ENCODE results near the gene TACC3. TPM values are rescaled to one million over a fixed set of nuclear protein-coding genes. Genes with fewer than 3 reads are reported as not detected.

The TACC3 gene
- total RNA-seq, 2 donors from 2014 or later = 20.6 to 99.7 TPM

DNA sequence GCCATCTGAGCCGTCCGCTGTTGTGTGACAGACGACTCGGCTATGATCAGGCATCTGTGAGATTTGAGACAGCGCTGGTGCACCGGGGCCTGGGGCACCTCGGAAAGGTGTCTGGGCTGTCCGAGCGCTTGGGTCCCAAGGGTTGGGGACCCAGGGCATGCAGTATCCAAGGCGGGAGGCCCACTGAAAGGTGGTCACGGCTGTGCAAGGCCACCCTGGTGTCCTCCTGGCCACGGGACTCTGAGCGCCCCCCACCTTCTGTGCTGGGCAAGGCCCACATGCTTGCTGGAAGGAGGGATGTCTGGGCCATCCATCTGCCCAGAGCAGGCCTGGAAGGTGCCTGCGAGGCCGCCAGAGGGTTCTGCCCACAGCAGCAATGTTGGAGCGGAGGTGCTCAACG lies 19.9 kb downstream of the TACC3 start:
- Histone ChIP-seq H3K27me3 (no peaks in the 10 kb centered on the region), H3K4me3 (no peak overlapping the region), H3K36me3 (no peaks in the 10 kb centered on the region), H3K9me3 (peaks cover 4% of the 10 kb centered on the region), H3K9ac (ENCODE audit: low read depth in 2 of 2, low read length in 2 of 2) (no peak overlapping the region), H3K27ac (no peak overlapping the region), H3K4me1 (no peaks in the 10 kb centered on the region)
- intact Hi-C loops (cut with DNase I) = no loop called here
- no peak for DNase-seq
- TF ChIP-seq, protein P1, sequence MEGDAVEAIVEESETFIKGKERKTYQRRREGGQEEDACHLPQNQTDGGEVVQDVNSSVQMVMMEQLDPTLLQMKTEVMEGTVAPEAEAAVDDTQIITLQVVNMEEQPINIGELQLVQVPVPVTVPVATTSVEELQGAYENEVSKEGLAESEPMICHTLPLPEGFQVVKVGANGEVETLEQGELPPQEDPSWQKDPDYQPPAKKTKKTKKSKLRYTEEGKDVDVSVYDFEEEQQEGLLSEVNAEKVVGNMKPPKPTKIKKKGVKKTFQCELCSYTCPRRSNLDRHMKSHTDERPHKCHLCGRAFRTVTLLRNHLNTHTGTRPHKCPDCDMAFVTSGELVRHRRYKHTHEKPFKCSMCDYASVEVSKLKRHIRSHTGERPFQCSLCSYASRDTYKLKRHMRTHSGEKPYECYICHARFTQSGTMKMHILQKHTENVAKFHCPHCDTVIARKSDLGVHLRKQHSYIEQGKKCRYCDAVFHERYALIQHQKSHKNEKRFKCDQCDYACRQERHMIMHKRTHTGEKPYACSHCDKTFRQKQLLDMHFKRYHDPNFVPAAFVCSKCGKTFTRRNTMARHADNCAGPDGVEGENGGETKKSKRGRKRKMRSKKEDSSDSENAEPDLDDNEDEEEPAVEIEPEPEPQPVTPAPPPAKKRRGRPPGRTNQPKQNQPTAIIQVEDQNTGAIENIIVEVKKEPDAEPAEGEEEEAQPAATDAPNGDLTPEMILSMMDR (IDR thresholded peaks at IDR 0.05) = no peak

DNA sequence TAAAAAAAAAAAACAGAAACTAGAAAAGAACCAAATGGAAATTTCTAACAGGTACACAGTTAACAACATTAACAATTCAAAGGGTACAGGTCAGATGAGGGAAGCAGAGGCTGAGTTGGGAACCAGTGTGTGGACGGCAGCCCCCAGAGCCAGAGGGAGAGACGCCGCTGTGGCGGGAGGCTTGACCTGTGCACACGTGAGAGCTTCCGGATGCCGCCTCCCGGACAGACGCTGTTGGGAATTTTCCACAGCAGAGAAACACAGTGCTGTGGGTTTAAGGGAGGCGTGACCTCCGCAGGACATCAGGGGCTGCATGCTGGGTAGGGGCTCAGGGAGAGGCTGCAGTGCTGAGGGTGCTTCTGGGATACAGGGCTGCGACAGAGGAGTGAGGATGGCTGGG lies 22.2 kb downstream of the TACC3 start:
- no peaks in the 10 kb centered on the region for H3K9me3 ChIP-seq
- H3K4me3 ChIP-seq = no peak overlapping the region
- intact Hi-C loops (cut with DNase I) = no loop called here
- DNase-seq = no peak
- no peak overlapping the region for H3K9ac ChIP-seq (ENCODE audit: low read depth in 2 of 2, low read length in 2 of 2)
- H3K4me1 ChIP-seq = no peaks in the 10 kb centered on the region
- no peaks in the 10 kb centered on the region for H3K27me3 ChIP-seq
- no peaks in the 10 kb centered on the region for H3K36me3 ChIP-seq
- H3K27ac ChIP-seq = no peak overlapping the region
- TF ChIP-seq, protein P1 (IDR thresholded peaks at IDR 0.05) = no peak

DNA sequence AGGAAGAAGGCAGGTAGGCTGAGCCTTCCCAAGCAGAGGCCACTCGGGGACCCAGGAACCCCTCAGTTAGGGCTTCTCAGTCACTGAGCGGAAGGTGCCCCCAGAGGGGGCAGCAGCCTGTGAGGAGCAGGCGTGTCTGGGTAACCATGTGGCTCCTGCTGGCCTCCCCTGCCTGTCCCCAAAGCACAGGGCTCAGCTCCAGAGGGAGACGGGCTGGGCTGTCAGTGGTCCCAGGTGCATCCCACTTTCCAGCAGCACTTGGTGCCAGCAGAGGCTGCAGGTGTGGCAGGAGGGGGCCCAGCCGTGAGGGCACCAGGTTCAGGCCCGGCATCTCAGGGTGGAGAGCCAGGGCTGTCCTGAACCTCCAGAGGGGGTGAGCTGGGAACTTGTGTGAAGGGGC lies 22.7 kb downstream of the TACC3 start:
- H3K9ac ChIP-seq (ENCODE audit: low read depth in 2 of 2, low read length in 2 of 2) = no peak overlapping the region
- TF ChIP-seq, protein P1 (IDR thresholded peaks at IDR 0.05) = no peak
- intact Hi-C loops (cut with DNase I) = no loop called here
- no peaks in the 10 kb centered on the region for H3K4me1 ChIP-seq
- no peak overlapping the region for H3K4me3 ChIP-seq
- H3K36me3 ChIP-seq = no peaks in the 10 kb centered on the region
- no peak overlapping the region for H3K27ac ChIP-seq
- no peak for DNase-seq
- no peaks in the 10 kb centered on the region for H3K9me3 ChIP-seq
- H3K27me3 ChIP-seq = no peaks in the 10 kb centered on the region

DNA sequence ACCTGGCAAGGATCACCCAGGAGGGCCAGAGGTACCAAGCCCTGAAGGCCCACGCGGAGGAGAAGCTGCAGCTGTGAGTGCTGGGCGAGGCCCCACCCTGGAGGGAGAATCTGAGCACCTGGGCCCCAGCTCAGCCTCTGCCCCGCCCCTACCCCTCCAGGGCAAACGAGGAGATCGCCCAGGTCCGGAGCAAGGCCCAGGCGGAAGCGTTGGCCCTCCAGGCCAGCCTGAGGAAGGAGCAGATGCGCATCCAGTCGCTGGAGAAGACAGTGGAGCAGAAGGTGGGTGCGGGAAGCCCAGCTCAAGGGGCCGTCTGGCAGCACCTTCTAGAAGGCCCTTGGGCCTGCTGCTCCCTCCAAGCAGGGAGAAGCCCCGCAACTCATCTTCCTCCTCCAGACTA lies 23.2 kb downstream of the TACC3 start:
- Histone ChIP-seq H3K27ac (no peak overlapping the region), H3K27me3 (no peaks in the 10 kb centered on the region), H3K36me3 (no peaks in the 10 kb centered on the region), H3K4me1 (no peaks in the 10 kb centered on the region), H3K4me3 (no peak overlapping the region), H3K9me3 (no peaks in the 10 kb centered on the region), H3K9ac (ENCODE audit: low read depth in 2 of 2, low read length in 2 of 2) (no peak overlapping the region)
- TF ChIP-seq, protein P1 (IDR thresholded peaks at IDR 0.05) = no peak
- no peak for DNase-seq
- intact Hi-C loops (cut with DNase I) = no loop called here

DNA sequence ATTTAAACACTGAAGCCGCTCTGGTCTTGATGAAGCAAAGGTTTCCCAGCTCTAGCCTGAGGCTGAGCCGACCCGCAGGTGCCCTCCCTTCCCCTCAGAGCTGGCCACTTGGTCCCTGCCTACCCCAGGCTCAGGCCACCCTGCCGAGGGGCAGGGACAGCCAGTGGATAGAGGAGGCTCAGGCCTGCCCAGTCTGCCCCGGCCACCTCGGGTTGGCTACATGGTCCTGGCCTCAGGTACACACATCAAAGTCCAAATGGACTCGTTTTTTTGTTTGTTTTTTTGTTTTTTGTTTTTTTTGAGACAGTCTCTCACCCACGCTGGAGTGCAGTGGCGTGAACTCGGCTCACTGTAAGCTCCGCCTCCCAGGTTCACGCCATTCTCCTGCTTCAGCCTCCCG lies 23.8 kb downstream of the TACC3 start:
- Histone ChIP-seq H3K27ac (no peak overlapping the region), H3K36me3 (no peaks in the 10 kb centered on the region), H3K9ac (ENCODE audit: low read depth in 2 of 2, low read length in 2 of 2) (no peak overlapping the region), H3K4me1 (no peaks in the 10 kb centered on the region), H3K4me3 (no peak overlapping the region), H3K27me3 (no peaks in the 10 kb centered on the region), H3K9me3 (no peaks in the 10 kb centered on the region)
- intact Hi-C loops (cut with DNase I) = loop anchor here (5.0 kb wide), 1 partner anchor 152 kb away; no protein-coding TSS in a partner anchor
- no peak for DNase-seq
- TF ChIP-seq, protein P1 (IDR thresholded peaks at IDR 0.05) = no peak

DNA sequence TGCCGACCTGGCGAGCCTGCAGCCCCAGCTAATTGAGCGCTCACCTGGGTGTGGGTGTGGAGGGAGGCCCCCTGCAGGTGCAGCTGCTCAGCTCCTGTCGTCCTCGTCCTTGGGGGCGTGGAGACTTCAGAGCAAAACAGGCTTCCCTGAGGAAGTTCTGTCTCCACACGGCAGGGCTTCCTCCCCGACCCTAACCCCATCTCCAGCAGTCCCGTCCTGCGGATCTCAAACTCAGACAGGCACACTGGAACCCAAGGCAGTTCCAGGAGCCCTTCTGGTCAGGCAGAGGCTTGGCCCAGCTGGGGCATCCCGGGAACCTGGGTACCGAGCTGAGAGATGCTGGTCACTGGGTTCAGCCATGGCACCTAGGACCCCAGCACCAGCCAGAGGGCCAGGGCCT lies 24.4 kb downstream of the TACC3 start:
- no peak overlapping the region for H3K4me3 ChIP-seq
- intact Hi-C loops (cut with DNase I) = loop anchor here (2.0 to 5.0 kb wide), 2 partner anchors 65 to 152 kb away; no protein-coding TSS in a partner anchor
- H3K9me3 ChIP-seq = no peaks in the 10 kb centered on the region
- no peaks in the 10 kb centered on the region for H3K4me1 ChIP-seq
- no peak for DNase-seq
- H3K36me3 ChIP-seq = no peaks in the 10 kb centered on the region
- TF ChIP-seq, protein P1 (IDR thresholded peaks at IDR 0.05) = no peak
- no peak overlapping the region for H3K9ac ChIP-seq (ENCODE audit: low read depth in 2 of 2, low read length in 2 of 2)
- H3K27ac ChIP-seq = no peak overlapping the region
- no peaks in the 10 kb centered on the region for H3K27me3 ChIP-seq
